ENCODE data around the gene AMACR.

DNA sequence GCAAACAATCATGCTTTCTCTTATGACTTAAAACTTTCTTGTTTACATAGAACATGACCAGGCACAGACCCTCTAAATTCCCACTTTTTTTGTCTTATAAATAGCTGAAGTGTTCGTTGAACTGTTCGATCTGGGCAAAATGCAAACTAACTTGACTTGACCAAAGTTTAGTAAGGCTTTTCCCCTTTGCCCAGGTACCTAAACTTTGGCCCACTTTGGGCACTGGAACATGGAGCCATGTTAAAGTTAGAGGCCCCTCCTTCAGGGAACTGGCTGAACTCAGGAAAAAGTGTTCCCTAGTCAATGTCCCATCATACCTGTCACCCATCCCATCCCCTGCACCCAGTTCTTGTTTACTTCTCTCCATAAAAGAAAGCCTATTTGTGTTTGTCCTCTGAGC lies 9.4 kb upstream of the AMACR start:
- TF ChIP-seq CTCF (IDR thresholded peaks at IDR 0.05): no peak
- no peak for TF ChIP-seq ZFX (IDR thresholded peaks at IDR 0.05; ENCODE audit: borderline replicate concordance)

All from 22Rv1 (cell line).